GM19035 (cell line): ENCODE data around the gene CTBP1.

Experiments
- ATAC-seq: cut with Tn5 transposase; IDR thresholded peaks from one replicate; pipeline ENCODE4 v1.9.1; 2021; ENCODE audit not compliant: unreplicated experiment

The CTBP1 gene

DNA sequence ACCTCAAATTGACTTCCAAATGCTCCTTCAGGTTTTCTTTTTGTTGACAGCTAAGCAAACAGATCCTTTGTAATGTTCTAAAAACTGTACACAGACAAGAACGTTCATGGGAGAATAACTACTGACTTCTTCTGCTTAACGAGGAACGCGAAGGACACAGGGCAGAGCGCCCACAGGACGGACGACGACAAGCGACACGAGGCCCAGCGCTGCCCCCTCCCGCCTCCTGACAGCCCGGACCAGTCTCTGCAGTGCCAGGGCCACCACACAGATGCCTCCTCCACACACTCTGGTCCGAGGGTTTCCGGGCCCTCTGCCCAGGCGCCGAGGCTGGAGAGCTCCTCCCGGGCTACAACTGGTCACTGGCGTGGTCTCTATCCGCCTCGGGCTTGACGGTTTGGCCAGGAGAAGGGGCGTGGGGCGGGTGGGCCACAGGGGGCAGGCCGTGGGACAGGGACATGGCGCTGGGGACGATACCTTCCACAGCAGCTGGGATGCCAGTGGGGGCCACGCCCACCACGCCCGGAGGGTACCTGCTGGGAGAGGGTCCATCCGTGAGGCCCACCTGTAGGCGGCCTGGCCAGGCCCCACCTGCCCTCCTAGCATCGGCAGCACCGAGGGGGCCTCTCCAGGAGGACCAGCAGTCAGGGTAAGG lies 36.9 kb downstream of the CTBP1 start:
- ATAC-seq, result no peak

DNA sequence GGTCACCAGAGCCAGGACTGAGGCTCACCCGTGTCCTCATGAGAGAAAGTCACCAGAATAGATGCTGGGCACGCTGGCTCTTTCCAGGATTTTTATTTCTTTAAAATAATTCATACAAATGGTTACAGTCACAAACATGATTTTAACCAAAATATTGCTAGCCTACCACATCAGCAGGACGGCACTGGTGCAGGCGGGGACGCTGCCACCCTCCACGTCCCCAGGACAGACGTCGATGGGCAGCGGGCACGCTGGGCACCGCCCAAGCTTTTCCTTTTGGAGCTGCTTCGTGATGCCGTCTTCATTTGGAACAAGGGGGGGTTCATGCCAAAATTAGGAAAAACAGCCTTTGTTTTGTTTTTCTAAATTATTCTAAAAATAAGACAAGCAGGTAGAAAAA lies 37.6 kb downstream of the CTBP1 start:
- ATAC-seq, result no peak

DNA sequence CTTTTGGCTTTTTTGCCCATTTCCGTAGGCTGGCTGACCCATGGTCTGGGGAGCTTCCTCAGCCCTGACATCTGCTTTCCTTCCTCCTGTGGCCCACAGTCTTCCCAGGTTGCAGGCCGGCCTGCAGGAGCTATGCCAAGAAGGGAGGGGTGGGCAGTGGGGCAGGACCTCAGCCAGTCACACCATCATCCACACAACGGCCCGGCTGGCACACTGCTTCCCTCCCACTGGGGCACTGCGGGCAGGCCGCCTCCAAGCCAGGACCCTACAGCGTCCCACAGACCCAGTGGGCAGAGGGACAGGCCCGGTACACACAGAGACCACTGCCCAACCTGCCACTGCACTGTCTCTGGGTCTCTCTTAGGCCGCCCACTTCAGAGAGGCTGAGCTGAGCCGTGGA lies 38.0 kb downstream of the CTBP1 start:
- ATAC-seq, result no peak

DNA sequence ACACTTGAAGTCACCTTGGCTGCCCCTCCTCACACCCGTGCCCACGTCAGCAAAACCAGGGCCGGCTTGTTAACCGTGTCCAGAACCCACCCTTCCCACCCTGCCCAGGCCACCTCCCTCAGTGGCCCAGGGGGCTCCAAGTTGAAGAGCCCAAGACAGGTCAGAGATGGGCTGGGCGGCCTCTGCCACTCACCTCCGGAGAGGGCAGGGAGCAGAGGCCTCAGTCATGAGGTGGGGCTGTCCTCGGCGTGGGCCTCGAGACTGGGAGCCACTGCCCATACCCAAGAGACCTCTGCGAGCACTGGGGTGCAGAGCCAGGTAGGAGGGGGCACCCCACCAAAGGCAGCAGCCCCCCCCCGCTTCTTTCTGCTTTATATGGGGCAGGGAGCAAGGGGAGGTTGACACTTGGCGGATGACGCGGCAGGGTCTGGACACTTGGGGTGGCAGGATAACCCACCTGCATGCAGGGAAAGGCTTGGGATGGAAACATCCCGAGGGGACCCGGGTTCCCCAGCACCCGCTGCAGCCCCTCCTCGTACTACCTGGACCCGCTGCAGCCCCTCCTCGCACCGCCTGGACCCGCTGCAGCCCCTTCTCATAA lies 38.6 kb downstream of the CTBP1 start:
- no peak for ATAC-seq

DNA sequence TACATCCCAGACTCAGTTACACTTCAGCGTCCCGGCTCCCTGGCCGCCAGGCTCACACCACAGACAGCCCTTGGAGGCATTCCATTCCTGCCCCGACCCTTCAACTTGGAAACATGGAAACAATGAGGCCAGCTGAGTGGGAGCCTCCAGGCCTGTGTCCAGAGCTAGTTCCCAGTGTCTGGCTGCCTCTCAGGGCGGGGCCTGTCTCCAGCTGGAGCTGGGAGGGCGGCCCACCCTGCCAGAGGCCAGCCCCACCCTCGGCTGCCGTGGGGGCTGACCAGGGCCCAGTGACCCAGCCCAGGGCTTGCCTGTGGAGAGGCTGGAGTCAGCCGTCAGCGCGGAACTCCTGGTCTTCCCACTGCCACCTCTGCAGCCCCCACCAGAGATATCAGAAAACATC lies 39.1 kb downstream of the CTBP1 start:
- no peak for ATAC-seq

DNA sequence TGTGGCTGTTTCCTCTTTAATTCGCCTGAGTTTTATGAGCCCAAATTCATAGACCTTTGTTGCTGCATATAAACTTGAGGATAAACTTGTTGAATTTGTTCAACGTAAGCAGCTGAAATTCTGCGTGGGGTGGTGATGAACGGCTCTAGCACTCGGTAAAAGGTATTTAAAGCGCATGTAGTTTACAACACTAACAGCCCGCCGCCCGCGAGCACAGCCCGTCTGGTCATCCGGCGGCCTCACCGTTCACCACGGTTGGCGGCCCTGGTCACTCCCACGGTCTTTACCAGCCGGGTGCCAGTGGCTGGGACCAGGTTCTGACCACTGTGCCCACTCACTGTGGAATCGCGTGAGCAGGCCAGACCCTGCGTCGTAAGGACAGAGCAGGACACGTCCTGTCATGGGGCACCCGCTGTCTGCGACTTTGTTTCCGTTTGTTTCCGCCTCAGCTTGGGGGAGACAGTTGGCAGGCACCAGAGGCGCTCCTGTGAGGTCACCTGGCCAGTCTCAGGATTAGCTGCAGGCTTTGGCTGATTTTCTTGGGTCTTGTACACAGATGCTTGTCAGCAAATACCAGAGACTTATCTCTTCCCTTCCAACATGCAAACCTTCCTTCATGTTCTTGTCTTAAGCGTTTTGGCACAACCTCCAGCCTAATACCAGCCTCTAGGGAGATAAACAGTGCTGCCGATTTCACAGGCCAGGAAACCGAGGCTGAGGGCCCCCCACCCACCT lies 39.8 kb downstream of the CTBP1 start:
- no peak for ATAC-seq

DNA sequence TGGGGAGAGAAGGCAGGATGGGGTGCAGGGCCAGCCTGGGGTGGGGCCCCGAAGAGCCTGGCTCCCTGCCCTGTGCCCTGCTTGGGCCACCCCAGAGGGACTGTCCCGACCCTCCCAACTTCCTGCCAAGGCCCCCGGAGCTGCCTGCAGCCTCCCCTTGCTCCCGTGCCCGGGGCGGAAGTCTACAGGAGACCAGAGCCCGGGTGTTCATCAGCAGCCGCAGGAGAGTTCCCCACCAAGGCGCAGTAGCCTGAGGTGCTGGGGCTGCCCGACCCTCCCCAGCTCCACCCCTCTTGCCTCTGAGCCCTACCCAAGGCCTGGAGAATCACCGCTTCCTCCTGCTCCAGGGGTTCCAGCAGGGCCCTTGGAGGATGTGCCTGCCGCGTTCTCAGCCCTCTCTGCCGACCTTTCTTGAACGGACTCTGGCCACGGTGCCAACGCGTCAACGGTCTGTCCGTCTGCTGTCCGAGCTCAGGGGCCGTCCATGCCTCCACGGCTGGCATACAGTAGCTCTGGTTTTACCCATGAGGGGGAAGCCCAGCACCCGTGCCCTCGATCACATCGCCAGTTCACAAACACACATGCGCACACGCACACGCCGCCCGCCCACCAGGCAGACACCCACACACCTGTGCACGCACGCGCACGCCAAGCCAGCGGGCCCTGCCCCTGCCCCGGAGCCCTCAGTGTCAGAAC lies 40.5 kb downstream of the CTBP1 start:
- ATAC-seq, result no peak

DNA sequence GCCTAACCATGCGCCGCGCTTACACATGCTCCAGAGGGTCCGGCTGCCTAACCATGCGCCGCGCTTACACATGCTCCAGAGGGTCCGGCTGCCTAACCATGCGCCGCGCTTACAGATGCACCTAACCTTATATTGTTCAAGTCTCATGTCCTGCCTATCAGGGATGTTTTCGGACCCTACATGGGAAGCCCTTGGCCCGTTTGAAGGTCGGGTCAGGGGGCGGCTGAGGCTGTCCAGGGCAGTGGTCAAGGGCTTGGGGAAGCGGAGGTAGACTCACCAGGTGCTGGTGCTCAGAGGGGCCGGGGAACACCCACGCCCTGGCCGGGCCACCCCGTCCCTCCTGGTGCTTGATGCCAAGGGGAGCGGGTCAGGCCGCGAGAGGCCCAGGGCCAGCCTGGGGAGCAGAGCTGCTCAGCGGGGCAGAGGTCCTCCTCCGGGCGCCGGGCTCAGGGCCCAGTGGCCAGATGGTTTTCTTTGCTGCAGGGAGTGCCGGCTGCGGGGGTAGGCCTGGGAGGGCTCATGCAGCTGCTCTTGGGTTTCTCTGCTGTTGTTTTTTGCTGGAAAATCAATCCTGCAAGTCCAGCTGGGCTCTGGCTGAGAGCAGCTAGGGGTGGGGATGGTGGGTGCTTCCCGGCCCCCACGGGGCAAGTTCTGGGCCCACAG lies 41.2 kb downstream of the CTBP1 start:
- ATAC-seq, result no peak

DNA sequence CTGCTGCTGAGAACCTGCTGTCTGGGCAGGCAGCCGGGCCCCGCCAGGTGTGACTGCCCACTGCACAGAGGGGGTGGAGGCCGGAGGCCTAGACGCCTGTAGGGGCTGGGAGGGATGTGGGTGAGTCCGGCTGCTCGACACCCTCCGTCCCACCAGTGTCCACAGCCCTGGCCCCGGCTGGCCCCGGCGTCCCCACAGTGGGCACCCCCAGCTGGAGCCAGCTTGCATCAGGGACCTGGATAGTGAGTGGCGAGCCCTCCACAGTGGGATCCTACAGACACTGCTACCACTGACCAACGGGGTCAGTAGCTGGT lies 41.8 kb downstream of the CTBP1 start:
- ATAC-seq, result no peak

DNA sequence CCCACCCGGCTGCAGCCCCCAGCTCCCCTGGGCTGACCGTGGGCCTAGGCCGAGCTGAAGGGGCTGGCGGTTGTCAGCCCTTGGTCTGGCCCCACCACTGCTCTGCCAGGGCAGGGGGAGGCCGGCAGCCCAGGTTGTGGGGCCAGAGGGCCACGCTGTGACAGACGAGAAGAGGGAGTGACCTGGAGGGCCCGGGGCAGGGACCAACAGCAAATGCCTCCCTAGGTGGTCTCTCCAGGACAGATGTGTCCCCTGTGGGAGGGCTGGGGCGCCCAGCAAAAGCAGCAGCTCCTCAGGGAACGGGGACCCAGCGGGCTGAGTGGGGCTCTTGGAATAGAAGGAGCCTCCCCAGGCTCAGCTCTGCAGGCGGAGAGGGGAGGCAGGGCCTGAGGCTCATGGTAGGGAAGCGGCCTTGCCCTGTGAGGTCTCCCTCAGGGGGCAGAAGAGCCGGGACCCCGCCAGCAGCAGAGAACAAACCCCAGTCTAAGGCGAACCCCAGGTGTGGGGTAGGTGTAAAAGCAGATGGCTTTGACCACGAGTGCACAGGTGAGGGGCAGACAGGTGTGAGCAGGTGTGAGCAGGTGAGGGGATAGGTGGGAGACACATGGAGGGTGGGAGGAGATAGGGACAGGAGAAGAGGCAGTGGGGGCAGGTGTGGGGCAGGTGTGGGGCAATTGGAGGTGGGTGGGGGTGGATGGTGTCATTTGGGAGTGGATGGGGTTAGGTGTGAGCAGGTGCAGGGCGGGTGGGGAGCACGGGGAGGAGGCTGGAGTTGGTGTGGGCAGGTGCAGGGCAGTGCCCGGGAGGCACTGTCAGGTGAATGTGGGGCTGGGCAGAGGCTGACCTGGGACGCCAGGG lies 42.4 kb downstream of the CTBP1 start:
- no peak for ATAC-seq

DNA sequence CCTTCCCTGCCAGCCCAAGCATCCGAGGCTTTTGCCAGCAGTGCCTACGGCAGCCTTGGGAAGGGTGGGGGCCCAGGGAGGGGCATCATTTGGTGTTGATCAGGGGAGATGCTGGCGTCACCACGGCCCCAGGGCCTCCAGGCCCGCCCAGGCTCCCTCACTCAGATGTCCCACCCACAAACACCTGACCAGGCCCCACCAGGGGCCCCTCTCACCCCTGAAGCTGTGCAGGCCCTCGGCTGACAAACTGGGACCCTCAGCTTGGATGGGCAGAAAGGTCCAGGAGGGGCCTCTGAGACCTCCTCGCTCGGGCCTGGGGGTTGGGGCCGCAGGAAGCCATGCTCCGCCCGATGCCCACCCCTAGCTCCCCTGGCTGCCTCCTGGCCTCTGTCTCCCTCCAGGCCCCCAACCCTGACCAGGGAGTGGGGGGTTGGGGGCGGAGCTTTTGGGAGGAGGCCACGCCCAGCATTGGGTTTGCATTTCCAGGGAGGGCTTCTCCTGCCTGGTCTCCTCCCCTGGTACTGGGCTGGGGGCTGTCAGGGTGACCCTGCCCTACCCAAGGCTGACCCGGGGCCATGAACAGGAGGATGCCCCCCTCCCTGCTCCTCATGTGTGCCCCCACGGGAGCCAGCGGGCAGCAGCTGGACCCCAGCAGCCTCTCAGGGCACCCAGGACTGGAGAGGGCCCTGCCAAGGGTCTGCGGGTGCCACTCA lies 43.2 kb downstream of the CTBP1 start:
- no peak for ATAC-seq

DNA sequence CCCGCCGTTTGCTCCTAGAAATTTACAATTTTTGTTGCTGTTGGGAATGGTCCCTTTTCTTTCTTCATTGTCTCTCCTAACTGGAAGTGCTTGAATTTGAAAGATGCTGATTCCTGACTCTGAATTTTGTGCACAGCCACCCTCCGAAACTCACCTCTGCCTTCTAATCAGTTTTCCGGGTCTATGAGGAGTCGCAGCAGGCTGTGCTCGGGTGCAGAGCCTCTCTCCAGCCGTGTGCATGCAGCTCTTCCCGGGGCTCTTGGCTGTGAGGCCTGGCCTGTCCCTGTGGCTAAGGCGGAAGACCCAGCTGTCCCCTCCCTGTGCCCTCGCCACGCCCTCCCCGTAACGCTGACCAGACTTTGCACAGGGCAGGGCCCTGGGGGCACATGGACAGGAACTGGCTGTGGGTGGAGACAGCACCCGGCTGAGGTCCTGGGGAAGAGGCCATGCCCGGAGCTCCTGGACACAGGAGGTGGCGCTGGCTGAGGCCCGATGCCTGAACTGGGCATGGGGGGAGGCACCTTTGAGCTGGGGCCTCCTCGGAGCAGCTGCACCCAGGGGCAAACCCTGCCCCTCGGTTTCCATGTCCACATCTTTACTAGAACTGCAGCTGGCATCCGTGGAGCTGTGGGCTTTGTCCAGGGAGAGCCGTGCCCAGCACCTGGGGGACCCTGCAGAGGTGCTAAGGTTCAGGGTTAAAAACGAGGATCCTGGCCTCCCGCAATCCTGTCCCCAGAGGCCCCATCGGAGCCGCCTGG lies 43.9 kb downstream of the CTBP1 start:
- ATAC-seq, result no peak

DNA sequence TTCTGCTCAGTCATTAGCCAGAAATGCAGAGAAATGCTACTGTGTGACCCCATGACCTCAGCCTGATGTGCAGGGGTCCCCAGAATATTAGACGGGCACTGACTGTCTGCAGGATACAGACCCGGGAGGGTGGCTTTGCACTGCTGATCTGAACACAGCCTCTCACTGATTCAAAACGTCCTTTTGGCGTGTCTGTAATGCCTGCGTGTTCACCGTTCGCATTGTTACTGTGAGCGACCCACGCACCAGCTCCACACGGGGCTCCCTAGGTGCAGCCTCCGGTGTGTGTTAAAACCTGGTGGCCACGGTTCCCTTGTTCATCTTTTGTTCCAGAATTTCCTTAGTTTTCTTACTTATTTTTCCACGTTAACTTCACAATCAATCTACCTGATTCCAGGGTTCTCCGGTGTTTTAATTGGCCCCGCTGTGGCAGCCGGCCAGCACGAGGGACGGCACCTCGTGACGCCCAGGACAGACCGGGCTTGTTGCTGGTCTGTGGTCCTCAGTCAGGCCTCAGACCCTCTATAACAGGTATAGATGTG lies 44.6 kb downstream of the CTBP1 start:
- no peak for ATAC-seq

DNA sequence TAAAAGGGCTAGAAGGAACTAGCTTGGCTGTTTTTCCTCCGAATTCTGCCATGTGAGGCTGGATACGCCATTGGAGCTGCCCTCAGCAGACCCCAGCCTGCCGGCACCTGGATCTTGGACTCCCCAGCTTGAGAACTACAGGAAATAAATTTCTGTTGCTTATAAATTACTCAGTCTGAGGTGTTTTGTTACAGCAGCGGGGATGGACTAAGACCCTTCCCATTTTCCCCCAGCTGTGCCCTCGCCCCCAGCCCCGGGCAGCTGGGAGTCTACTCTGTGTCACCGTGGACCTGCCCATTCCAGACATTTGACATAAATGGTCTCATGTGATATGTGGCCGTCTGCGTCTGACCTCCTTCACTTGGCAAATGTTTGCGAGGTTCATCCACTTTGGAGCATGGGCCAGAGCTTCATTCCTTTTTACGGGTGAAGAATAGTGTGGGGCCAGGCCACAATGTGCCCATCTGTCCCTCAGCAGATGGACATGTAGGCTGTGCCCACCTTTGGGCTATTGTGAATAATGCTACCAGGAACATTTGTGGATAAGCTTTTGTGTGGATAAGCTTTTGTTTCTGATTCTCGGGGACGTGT lies 45.8 kb downstream of the CTBP1 start:
- ATAC-seq, result no peak

DNA sequence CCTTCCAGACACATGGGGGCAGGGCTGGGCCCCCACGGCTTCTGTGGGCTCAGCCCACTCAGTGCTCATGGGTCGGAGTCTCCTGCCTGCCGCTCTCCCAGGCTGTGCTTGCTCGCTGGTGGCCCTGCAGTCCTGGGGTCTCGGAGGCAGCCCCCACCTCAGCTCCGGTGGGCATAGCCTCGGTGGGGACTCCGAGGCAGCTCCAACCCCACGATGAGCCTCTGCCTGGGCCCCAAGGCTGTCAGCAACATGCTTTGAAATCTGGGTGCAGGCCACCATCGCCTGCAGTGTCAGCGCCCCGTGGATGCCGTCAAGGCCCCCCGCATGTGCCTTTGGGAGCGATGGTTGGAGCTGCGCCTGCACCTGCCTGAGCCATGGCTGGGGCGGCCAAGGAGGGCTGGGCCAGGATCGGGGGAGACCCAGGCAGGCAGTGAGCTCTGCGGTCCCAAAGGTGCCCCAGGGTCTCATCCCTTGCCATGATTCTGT lies 46.4 kb downstream of the CTBP1 start:
- no peak for ATAC-seq

DNA sequence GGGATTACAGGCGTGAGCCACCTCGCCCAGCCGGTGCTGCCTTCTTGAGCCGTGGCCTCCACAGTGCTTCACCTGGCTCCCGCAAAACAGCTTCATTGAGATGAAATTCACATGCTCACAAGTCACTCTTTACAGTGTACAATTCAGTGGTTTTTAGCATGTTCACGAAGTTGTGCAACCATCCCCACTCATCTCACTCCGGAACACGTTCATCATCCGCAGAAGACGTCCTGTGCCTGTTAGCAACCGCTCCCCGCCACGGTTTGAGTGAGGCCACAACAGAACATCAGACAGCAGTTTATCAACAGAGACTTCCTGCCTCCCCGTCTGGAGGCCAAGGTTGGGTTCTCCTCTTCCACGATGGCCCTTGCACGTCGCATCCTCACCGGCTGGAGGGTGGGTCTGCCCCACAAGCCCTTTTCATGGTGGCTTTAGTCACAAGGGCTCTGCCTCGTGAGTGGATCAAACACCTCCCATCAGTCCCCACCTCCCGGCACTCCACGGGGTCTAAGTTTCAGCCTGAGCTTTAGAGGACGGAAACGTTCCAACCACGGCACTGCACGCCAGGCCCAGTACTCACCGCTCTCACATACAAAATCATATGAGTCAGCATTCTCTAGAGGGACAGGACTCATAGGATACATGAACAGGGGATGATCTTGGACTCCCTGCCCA lies 46.9 kb downstream of the CTBP1 start:
- ATAC-seq, result peak; percentile 29

DNA sequence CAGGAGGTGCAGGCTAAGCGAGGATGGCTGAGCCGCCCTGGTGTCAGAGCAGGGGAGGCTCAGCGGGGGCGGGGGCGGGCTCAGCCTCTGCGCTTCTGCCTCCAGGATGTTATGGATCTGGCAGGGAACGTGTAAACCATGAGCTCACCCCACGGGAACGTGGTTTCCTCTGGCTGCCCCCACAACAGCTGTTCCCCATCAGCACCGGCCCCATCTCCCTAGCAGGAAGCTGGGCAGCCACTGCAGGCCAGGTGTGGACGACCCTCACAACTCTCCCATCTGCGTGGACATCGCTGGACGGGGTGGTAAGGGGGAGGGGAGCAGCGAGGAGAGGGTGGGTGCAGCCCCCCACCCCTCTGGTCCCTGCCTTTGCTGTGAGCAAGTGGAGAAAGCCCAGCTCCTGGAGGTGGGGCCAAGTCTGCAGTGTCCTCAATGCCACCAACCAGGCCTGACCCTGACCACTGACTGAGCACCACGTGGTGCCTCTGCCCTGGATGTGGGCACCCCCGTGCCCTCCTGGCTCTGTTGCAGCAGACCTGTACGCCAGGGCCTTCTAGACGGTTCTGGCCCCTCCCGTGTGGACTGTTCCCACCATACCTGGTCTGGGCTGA lies 48.4 kb downstream of the CTBP1 start:
- no peak for ATAC-seq
